Activated B cell treated with CpG ODN at 0.5 μM for 24 hours (primary cell): Measurements from ENCODE around the gene BLCAP. TPM values are rescaled to one million over a fixed set of nuclear protein-coding genes. Genes with fewer than 3 reads are reported as not detected.

ENCODE experiments used
- ATAC-seq: fragments of 200-7000 bp; cut with Tn5 transposase; one replicate; pipeline ENCODE4 v1.10.0; 2021; ENCODE audit warnings: low read depth, mild to moderate bottlenecking, moderate library complexity
- CTCF ChIA-PET: fragments of 350-600 bp; sonication (Branson Sonifier 250); formaldehyde crosslinking; loops from one replicate; lab custom pipeline; 2021; ENCODE audit warnings: antibody characterized with exemption; lab: Charles Lee
- POLR2A ChIA-PET: fragments of 350-600 bp; sonication (Branson Sonifier 250); formaldehyde crosslinking; loops from one replicate; lab custom pipeline; 2021; ENCODE audit warnings: antibody characterized with exemption; lab: Charles Lee
- DNase-seq: peaks from one replicate; pipeline ENCODE4 v3.0.0; 2022
- H3K27ac Mint-ChIP-seq: one replicate; pipeline ENCODE4 v1.8.0; 2020; ENCODE audit warnings: mixed read lengths
- H3K27me3 Mint-ChIP-seq: one replicate; pipeline ENCODE4 v1.8.0; 2021; ENCODE audit warnings: mixed read lengths
- H3K36me3 Mint-ChIP-seq: one replicate; pipeline ENCODE4 v1.8.0; 2021; ENCODE audit warnings: low read depth, mixed read lengths
- H3K4me1 Mint-ChIP-seq: one replicate; pipeline ENCODE4 v1.8.0; 2021; ENCODE audit warnings: mixed read lengths
- H3K4me3 Mint-ChIP-seq: one replicate; pipeline ENCODE4 v1.8.0; 2020; ENCODE audit warnings: mild to moderate bottlenecking, mixed read lengths
- H3K9me3 Mint-ChIP-seq: one replicate; pipeline ENCODE4 v1.8.0; 2020; ENCODE audit warnings: mixed read lengths
- intact Hi-C: fragments of 100-400 bp; cut with micrococcal nuclease; formaldehyde crosslinking; loops from one replicate; pipeline ENCODE4 v1.15.1; 2024
- total RNA-seq: library from RNA; stranded (reverse); gene quantifications from 2 replicates; pipeline ENCODE4 v1.2.3, GENCODE V29; 2022
- TF ChIP-seq, protein P1 (sequence below): fragments of 200-600 bp; IDR thresholded peaks from one replicate; pipeline ENCODE4 v1.8.0; 2022; ENCODE audit warnings: antibody characterized with exemption, mild to moderate bottlenecking

BLCAP gene
- total RNA-seq, 1 donor from 2014 or later, result 78.0 TPM

DNA sequence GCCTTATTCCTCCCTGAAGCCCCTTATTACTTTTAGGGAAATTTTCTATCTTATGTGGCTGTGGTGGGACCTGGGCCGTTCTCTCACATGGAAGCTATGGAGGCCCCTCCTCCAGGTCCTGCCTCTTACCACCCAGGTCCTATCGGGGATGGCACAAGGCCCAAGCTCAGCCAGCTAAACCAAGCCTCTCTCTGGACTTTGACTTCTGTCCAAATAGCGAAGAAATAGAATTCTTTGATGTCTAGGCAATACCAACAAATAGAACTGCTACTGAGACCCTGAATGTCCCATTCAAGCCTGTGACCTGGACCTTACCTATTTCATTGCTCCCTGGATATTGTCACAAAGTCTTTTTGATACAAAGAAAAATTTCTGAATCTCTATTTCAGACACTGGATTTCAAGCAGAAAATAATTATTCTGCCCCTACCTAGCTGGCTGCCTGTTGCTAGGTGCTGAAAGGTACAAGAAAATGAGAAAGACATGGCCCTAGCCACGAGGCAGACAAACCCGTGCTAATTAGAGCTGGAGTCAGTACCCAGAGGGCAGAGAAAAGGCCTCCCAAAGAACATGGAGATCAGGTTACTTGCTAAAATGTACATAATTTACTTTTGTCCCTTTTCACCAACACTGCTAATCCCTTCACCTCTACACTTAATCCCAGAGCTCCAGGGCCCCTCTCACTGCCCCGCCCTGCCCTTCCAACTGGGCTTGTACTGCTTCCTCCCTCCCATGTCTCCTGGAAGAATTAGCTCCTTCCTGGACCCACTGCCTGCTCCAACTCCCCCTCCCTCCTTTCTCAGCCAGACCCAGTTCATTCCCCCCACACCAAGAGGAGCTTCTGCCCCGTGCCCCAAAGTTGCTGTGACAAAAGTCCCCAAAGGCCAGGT, 22.2 kb downstream of the BLCAP start:
- Mint-ChIP-seq H3K36me3 (peaks cover 11% of the 10 kb centered on the region), H3K9me3 (no peaks in the 10 kb centered on the region), H3K27me3 (no peaks in the 10 kb centered on the region), H3K4me1 (peaks cover 8% of the 10 kb centered on the region), H3K27ac (no peak overlapping the region), H3K4me3 (no peak overlapping the region)
- ChIA-PET CTCF (interaction anchor here (1.0 kb wide), 1 partner anchor 29 kb away, joined by 5 read pairs; no protein-coding TSS in a partner anchor), POLR2A (no interaction called here)
- intact Hi-C loops, result loop anchor here (2.0 kb wide), 1 partner anchor 21 kb away; the partner anchor contains the start of gene BLCAP
- ATAC-seq (no peak), DNase-seq (no peak)
- TF ChIP-seq, protein P1, sequence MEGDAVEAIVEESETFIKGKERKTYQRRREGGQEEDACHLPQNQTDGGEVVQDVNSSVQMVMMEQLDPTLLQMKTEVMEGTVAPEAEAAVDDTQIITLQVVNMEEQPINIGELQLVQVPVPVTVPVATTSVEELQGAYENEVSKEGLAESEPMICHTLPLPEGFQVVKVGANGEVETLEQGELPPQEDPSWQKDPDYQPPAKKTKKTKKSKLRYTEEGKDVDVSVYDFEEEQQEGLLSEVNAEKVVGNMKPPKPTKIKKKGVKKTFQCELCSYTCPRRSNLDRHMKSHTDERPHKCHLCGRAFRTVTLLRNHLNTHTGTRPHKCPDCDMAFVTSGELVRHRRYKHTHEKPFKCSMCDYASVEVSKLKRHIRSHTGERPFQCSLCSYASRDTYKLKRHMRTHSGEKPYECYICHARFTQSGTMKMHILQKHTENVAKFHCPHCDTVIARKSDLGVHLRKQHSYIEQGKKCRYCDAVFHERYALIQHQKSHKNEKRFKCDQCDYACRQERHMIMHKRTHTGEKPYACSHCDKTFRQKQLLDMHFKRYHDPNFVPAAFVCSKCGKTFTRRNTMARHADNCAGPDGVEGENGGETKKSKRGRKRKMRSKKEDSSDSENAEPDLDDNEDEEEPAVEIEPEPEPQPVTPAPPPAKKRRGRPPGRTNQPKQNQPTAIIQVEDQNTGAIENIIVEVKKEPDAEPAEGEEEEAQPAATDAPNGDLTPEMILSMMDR, result no peak

DNA sequence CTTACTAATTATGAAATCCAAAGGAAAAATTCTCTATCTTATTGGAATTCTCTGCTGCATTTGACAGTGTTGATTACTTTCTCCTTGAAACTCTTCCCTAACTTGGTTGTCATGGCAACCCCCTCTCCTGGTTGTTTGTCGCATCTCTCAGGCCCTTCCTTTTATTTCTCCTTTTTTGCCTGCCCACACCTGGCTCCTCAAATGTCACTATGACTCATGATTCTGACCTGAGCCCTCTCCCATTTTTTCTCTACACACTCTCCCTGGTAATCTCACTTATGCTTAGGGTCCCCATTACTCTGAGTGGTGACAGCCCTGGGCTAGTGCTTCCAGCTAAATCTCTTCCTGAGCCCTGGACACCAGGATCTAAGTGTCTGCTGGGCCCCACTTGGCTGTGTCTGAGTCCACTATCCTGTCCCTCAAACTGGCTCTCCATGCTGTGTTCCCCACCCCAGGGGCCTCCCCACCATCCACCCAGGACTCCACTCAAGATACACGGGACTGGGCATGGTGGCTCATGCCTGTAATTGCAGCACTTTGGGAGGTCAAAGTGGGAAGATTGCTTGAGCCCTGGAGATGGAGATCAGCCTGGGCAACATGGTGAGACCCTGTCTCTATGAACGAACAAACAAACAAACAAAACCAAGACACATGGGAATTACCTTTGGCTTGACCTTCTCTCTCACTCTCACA, 23.1 kb downstream of the BLCAP start:
- CTCF ChIA-PET, result no interaction called here
- peaks cover 5% of the 10 kb centered on the region for H3K4me1 Mint-ChIP-seq
- ATAC-seq, result no peak
- H3K9me3 Mint-ChIP-seq, result no peaks in the 10 kb centered on the region
- peaks cover 6% of the 10 kb centered on the region for H3K36me3 Mint-ChIP-seq
- intact Hi-C loops, result no loop called here
- TF ChIP-seq, protein P1, result no peak
- H3K4me3 Mint-ChIP-seq, result no peak overlapping the region
- H3K27me3 Mint-ChIP-seq, result no peaks in the 10 kb centered on the region
- H3K27ac Mint-ChIP-seq, result no peak overlapping the region
- no peak for DNase-seq
- POLR2A ChIA-PET, result no interaction called here

DNA sequence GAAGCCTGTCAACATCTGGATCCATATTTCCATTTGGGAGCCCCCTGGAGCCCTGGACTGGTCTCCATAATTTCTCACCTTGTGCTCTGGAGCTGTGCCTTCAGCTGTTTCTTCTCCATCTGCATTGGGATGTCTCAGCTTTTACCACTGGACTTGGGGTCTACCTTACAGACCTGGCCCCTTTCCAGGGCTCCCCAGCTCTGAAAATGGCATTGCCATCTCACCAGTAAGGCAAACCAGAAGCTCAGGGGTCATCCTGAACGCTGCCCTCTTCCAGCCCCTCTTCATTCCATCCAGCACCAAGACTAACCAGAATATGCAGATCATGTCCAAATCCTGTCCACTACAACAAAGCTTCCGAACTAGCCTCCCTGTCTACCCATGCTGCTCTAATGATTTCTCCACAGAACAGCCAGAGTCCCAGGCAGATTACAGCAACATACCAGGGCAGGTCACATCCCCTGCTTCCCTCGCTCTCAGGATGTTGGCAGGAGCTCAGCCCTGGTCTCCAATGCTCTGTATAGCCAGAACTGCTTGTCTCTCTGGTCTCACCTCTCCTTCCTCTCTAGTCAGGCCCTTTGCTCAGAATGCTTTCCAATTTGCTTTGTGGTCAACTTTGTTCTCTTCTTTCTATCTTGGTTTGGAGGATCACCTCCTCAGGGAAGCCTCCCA, 24.3 kb downstream of the BLCAP start:
- intact Hi-C loops, result no loop called here
- ATAC-seq (no peak), DNase-seq (no peak)
- Mint-ChIP-seq H3K27me3 (no peaks in the 10 kb centered on the region), H3K36me3 (peaks cover 9% of the 10 kb centered on the region), H3K4me3 (no peak overlapping the region), H3K4me1 (peaks cover 2% of the 10 kb centered on the region), H3K9me3 (no peaks in the 10 kb centered on the region), H3K27ac (no peak overlapping the region)
- ChIA-PET CTCF (no interaction called here), POLR2A (no interaction called here)
- TF ChIP-seq, protein P1, result no peak

DNA sequence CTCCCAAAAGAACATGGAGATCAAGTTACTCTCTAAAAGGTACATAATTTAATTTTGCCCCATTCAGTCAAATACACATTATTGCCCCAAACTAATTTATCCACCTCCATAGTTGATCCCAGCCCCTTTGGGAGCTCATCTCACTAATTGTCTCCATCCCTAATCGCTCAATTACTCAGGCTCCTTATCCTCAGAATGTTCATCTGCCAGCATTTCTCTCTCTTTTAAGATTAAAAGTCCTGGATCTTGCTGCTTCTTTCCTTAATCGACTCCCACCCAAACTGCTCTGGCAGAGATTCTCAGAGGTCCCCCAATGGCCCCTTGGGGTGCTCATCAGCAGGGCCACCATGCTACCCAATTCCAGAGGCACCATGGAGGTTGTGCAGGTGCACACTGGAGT, 25.0 kb downstream of the BLCAP start:
- DNase-seq (no peak), ATAC-seq (no peak)
- ChIA-PET CTCF (interaction anchor here (0.6 kb wide), 1 partner anchor 978 kb away, joined by 3 read pairs; no protein-coding TSS in a partner anchor), POLR2A (no interaction called here)
- peaks cover 2% of the 10 kb centered on the region for H3K4me1 Mint-ChIP-seq
- TF ChIP-seq, protein P1, result no peak
- no peaks in the 10 kb centered on the region for H3K9me3 Mint-ChIP-seq
- intact Hi-C loops, result no loop called here
- H3K4me3 Mint-ChIP-seq, result no peak overlapping the region
- no peaks in the 10 kb centered on the region for H3K27me3 Mint-ChIP-seq
- H3K36me3 Mint-ChIP-seq, result peaks cover 11% of the 10 kb centered on the region
- no peak overlapping the region for H3K27ac Mint-ChIP-seq
